A673 (cell line): Measurements from ENCODE around the gene FOXN3. TPM values are rescaled to one million over a fixed set of nuclear protein-coding genes. Genes with fewer than 3 reads are reported as not detected.

Experiments
- BruUV-seq: library from RNA; stranded (reverse); fragments of 400-500 nt; replicated peaks from 2 replicates; lab custom pipeline; 2021; lab: Mats Ljungman, UMichigan
- CTCF ChIA-PET: fragments of 300-600 bp; sonication (Branson Sonifier 250); formaldehyde crosslinking; loops from one replicate; lab custom pipeline; 2022; ENCODE audit warnings: antibody characterized with exemption; lab: Charles Lee
- POLR2A ChIA-PET: fragments of 300-600 bp; sonication (Branson Sonifier 250); formaldehyde crosslinking; loops from one replicate; lab custom pipeline; 2022; ENCODE audit warnings: antibody characterized with exemption; ENCODE audit not compliant: low non-redundant PET; lab: Charles Lee
- DNase-seq: peaks from one replicate; pipeline ENCODE4 v3.0.0-alpha.2; 2015; ENCODE audit warnings: low spot score
- H3K27ac ChIP-seq: fragments of 200-600 bp; sonication (generic); 2 replicates; pipeline ENCODE4 v1.5.1; 2016; ENCODE audit warnings: mixed run types, low read depth, mild to moderate bottlenecking, mixed read lengths, antibody characterized with exemption, low read length; ENCODE audit not compliant: poor library complexity, severe bottlenecking
- H3K27me3 ChIP-seq: fragments of 200-600 bp; sonication (generic); replicated peaks from 2 replicates; pipeline ENCODE4 v1.6.1; 2017; ENCODE audit warnings: mixed run types, low read depth, mild to moderate bottlenecking, mixed read lengths, antibody characterized with exemption, low read length; ENCODE audit not compliant: insufficient read depth, poor library complexity
- H3K36me3 ChIP-seq: fragments of 200-600 bp; sonication (generic); 2 replicates; pipeline ENCODE4 v1.6.1; 2016; ENCODE audit warnings: mixed run types, mild to moderate bottlenecking, mixed read lengths, antibody characterized with exemption, low read length; ENCODE audit not compliant: insufficient read depth, poor library complexity, severe bottlenecking
- H3K4me1 ChIP-seq: fragments of 200-600 bp; sonication (generic); 2 replicates; pipeline ENCODE4 v1.6.1; 2017; ENCODE audit warnings: mixed run types, mild to moderate bottlenecking, mixed read lengths, antibody characterized with exemption, low read length; ENCODE audit not compliant: insufficient read depth, poor library complexity, severe bottlenecking
- H3K4me3 ChIP-seq: fragments of 200-600 bp; sonication (generic); 2 replicates; pipeline ENCODE4 v1.5.1; 2016; ENCODE audit warnings: low read depth, mixed run types, mild to moderate bottlenecking, mixed read lengths, low read length; ENCODE audit not compliant: poor library complexity, severe bottlenecking
- H3K9me3 ChIP-seq: fragments of 200-600 bp; sonication (generic); 2 replicates; pipeline ENCODE4 v1.6.1; 2016; ENCODE audit warnings: mixed run types, low read depth, mild to moderate bottlenecking, mixed read lengths, antibody characterized with exemption, low read length; ENCODE audit not compliant: poor library complexity, severe bottlenecking
- CTCF ChIP-seq: fragments of 300-800, 200-600 bp; sonication (generic); conservative IDR thresholded peaks from 2 replicates; pipeline ENCODE4 v1.5.1; 2017; ENCODE audit warnings: low read depth, mild to moderate bottlenecking, antibody characterized with exemption, low read length, moderate library complexity, mixed read lengths
- EZH2 ChIP-seq: fragments of 200-600 bp; sonication (generic); IDR thresholded peaks from 2 replicates; pipeline ENCODE4 v1.6.1; 2017; ENCODE audit warnings: borderline replicate concordance, low read depth, mild to moderate bottlenecking, mixed read lengths, antibody characterized with exemption, low read length; ENCODE audit not compliant: poor library complexity, severe bottlenecking
- intact Hi-C: fragments of 100-400 bp; cut with micrococcal nuclease; formaldehyde crosslinking; loops from one replicate; pipeline ENCODE4 v1.10.0; 2022; ENCODE audit not compliant: unreplicated experiment
- total RNA-seq: library from RNA; stranded (reverse); gene quantifications from 2 replicates; pipeline ENCODE4 v1.2.3, GENCODE V29; 2021

The FOXN3 gene
- total RNA-seq, 1 experiment from 2014 or later = 15.3 TPM

GRCh38 chr14:89236851-89237250 lies 180.2 kb downstream of the FOXN3 start:
- Histone ChIP-seq H3K27me3 (no peaks in the 10 kb centered on the region), H3K36me3 (no peaks in the 10 kb centered on the region), H3K4me3 (no peak overlapping the region), H3K4me1 (peaks cover under 1% of the 10 kb centered on the region), H3K27ac (no peak overlapping the region), H3K9me3 (no peaks in the 10 kb centered on the region)
- TF ChIP-seq CTCF (no peak), EZH2 (no peak)
- CTCF ChIA-PET = no interaction called here
- DNase-seq = peak; percentile 11
- POLR2A ChIA-PET = no interaction called here
- intact Hi-C loops = no loop called here
- no TSS peak for BruUV-seq

GRCh38 chr14:89233184-89233583 lies 183.8 kb downstream of the FOXN3 start:
- Histone ChIP-seq H3K4me1 (no peaks in the 10 kb centered on the region), H3K4me3 (no peak overlapping the region), H3K36me3 (no peaks in the 10 kb centered on the region), H3K9me3 (no peaks in the 10 kb centered on the region), H3K27me3 (no peaks in the 10 kb centered on the region), H3K27ac (no peak overlapping the region)
- POLR2A ChIA-PET = no interaction called here
- TF ChIP-seq EZH2 (no peak), CTCF (no peak)
- intact Hi-C loops = no loop called here
- BruUV-seq = no TSS peak
- no peak for DNase-seq
- CTCF ChIA-PET = no interaction called here

GRCh38 chr14:89232265-89233070 lies 184.6 kb downstream of the FOXN3 start:
- CTCF ChIA-PET = no interaction called here
- no peak overlapping the region for H3K27ac ChIP-seq

More at GRCh38 chr14:89232265-89233070, 184.6 kb downstream of the FOXN3 start:
- BruUV-seq = no TSS peak
- no peaks in the 10 kb centered on the region for H3K36me3 ChIP-seq
- H3K27me3 ChIP-seq = no peaks in the 10 kb centered on the region
- intact Hi-C loops = no loop called here
- no peak for TF ChIP-seq CTCF
- TF ChIP-seq EZH2 = no peak
- H3K4me1 ChIP-seq = no peaks in the 10 kb centered on the region
- no peak overlapping the region for H3K4me3 ChIP-seq
- POLR2A ChIA-PET = no interaction called here
- H3K9me3 ChIP-seq = no peaks in the 10 kb centered on the region
- DNase-seq = no peak
